HT-29 (cell line): Measurements from ENCODE around the gene INAFM1. TPM values are rescaled to one million over a fixed set of nuclear protein-coding genes. Genes with fewer than 3 reads are reported as not detected.
A peak's percentile ranks its signal among the peaks of the same experiment; 100 is the strongest.
"Not testable (repeated sequence)": the region's sequence is repeated elsewhere in the genome, so short reads cannot be mapped to it uniquely, and the experiment has no call there.

Source experiments
- DNase-seq: peaks from one replicate; pipeline ENCODE4 v3.0.0-alpha.2; 2015; ENCODE audit warnings: low spot score
- total RNA-seq: library from RNA; depleted of rRNA; stranded (reverse); fragments of >200 nt; shearing (Covaris generic); gene quantifications from 2 replicates; pipeline ENCODE4 v1.2.3, GENCODE V29; 2014

INAFM1 gene
- total RNA-seq, 1 experiment from 2014 or later, result 20.2 TPM

GRCh38 chr19:47240996-47241918, 33.4 kb upstream of the INAFM1 start:
- peak; percentile 92 for DNase-seq

- no peak for DNase-seq
Observed at GRCh38 chr19:47241919-47242577, 32.6 kb upstream of the INAFM1 start.

- DNase-seq, result peak; percentile 32
Observed at GRCh38 chr19:47243364-47243775, 31.3 kb upstream of the INAFM1 start.

- peak; percentile 99 for DNase-seq
Observed at GRCh38 chr19:47243776-47244547, 30.7 kb upstream of the INAFM1 start.

GRCh38 chr19:47247308-47247990, 27.2 kb upstream of the INAFM1 start:
- DNase-seq, result peak; percentile 87

GRCh38 chr19:47253016-47253415, 21.7 kb upstream of the INAFM1 start:
- DNase-seq, result not testable (repeated sequence)

GRCh38 chr19:47253467-47253881, 21.2 kb upstream of the INAFM1 start:
- DNase-seq, result peak; percentile 22

- DNase-seq, result no peak
Observed at GRCh38 chr19:47253970-47254369, 20.7 kb upstream of the INAFM1 start.

GRCh38 chr19:47255879-47256692, 18.6 kb upstream of the INAFM1 start, which contains the start of gene CCDC9:
Gene CCDC9 (plus strand): TSS chr19:47256525. CDS start chr19:47258401, 1,876 bp downstream.
- peak; percentile 99 for DNase-seq

- peak; percentile 100 for DNase-seq
Observed at GRCh38 chr19:47256693-47257410, 17.8 kb upstream of the INAFM1 start.

- DNase-seq, result no peak
Observed at GRCh38 chr19:47257411-47258169, 17.1 kb upstream of the INAFM1 start.

GRCh38 chr19:47258434-47258833, 16.3 kb upstream of the INAFM1 start:
- no peak for DNase-seq

GRCh38 chr19:47258895-47259555, 15.7 kb upstream of the INAFM1 start:
- DNase-seq, result no peak

- no peak for DNase-seq
Observed at GRCh38 chr19:47260476-47260875, 14.2 kb upstream of the INAFM1 start.

GRCh38 chr19:47261946-47262793, 12.5 kb upstream of the INAFM1 start:
- not testable (repeated sequence) for DNase-seq

GRCh38 chr19:47264629-47265028, 10.1 kb upstream of the INAFM1 start:
- DNase-seq, result no peak

- no peak for DNase-seq
Observed at GRCh38 chr19:47266401-47266941, 8.2 kb upstream of the INAFM1 start.
